Testis (tissue), 2 donors: Measurements from ENCODE around the gene IFNL3.

ENCODE experiments used
- POLR2A ChIP-seq: fragments of 450-650 bp; IDR thresholded peaks from one replicate; pipeline ENCODE4 v1.6.1; 2017; ENCODE audit warnings: antibody characterized with exemption, mild to moderate bottlenecking, moderate library complexity
- TF ChIP-seq, protein P1 (sequence below), 3 experiments: fragments of 450-650 bp in 2 of 3; fragments of 200-600 bp in 1 of 3; sonication (generic) in 1 of 3; IDR thresholded peaks; one replicate each; pipeline ENCODE4 v1.5.1; 2016 to 2019; ENCODE audit warnings: antibody characterized with exemption in 3 of 3, mild to moderate bottlenecking in 2 of 3, moderate library complexity in 1 of 3

DNA sequence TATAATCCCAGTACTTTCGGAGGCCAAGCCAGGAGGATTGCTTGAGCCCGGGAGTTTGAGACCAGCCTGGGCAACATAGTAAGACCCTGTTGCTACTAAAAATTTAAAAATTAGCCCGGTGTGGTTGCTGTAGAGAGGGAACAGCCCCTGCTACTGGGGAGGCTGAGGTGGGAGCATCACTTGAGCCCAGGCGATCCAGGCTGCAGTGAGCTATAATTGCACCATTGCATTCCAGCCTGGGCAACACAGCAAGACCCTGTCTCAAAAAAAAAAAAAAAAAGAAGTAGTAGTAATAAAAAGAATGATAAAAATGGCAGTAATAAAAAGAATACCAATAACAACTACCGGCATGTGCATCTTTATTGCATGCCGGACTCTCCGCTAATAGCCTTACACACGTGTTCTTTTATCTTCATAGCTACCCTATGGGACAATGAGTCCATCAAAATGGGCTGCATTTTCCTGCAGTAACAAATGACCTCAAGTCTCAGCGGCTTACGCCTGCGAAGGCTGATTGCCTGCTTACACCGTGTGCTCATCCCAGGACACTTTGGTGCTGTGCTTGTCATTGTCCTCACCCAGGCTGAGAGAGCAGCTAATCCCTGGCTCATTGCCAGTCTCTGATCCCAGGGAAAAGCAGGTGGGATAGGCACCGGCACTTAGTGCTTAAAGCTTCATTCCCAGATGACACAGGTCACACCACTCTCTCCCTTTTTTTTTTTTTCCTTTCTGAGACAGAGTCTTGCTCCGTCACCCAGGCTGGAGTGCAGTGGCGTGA is 26.4 kb downstream of the IFNL3 start:
- TF ChIP-seq, protein P1, sequence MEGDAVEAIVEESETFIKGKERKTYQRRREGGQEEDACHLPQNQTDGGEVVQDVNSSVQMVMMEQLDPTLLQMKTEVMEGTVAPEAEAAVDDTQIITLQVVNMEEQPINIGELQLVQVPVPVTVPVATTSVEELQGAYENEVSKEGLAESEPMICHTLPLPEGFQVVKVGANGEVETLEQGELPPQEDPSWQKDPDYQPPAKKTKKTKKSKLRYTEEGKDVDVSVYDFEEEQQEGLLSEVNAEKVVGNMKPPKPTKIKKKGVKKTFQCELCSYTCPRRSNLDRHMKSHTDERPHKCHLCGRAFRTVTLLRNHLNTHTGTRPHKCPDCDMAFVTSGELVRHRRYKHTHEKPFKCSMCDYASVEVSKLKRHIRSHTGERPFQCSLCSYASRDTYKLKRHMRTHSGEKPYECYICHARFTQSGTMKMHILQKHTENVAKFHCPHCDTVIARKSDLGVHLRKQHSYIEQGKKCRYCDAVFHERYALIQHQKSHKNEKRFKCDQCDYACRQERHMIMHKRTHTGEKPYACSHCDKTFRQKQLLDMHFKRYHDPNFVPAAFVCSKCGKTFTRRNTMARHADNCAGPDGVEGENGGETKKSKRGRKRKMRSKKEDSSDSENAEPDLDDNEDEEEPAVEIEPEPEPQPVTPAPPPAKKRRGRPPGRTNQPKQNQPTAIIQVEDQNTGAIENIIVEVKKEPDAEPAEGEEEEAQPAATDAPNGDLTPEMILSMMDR (IDR thresholded peaks at IDR 0.05): no peak
- TF ChIP-seq POLR2A: no peak
